ENCODE measurements around the gene C1orf174. TPM values are rescaled to one million over a fixed set of nuclear protein-coding genes. Genes with fewer than 3 reads are reported as not detected.

The C1orf174 gene
- total and polyA plus RNA-seq, 4 donors, result 10.8 to 19.3 (median 17.6) TPM

DNA sequence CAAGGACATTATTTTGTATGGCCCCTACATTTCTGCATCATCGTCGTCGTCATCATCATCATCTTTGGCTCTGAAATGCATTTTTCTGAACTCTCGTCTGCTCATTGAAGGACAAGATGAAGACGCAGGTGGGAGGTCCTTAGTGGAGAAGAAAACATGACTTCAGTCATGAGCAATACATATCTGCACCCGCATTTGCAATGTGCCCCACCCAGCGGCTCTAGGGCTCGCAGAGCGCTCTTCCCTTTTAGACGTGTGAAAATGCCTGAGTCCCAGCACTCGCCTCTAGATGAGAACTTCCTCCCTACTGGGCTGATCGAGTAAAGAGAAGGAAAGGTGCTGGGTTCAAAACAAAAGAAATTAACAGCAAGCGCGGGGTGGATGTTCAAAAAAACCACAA lies 10.1 kb downstream of the C1orf174 start:
- ATAC-seq (ENCODE audit: insufficient read depth, low FRiP score) (no peak), DNase-seq (no peak)
- Histone ChIP-seq H3K27me3 (ENCODE audit: control insufficient read depth in 3 of 3, insufficient read depth in 3 of 3, low read length in 2 of 3) (no peaks in the 10 kb centered on the region), H3K9ac (ENCODE audit: insufficient read depth in 1 of 2, low read length in 2 of 2) (no peak overlapping the region), H3K9me3 (ENCODE audit: control insufficient read depth in 4 of 4, insufficient read depth in 3 of 4, low read length in 3 of 4) (no peaks in the 10 kb centered on the region), H3K4me3 (no peak overlapping the region), H3K4me1 (ENCODE audit: control insufficient read depth in 5 of 5, insufficient read depth in 5 of 5, low read length in 5 of 5) (peaks cover 0 to 3% (median 0%) of the 10 kb centered on the region in 5 donors), H3K36me3 (ENCODE audit: control insufficient read depth in 4 of 4, insufficient read depth in 4 of 4, low read length in 4 of 4) (peaks cover 12 to 39% (median 26%) of the 10 kb centered on the region in 4 donors), H3K27ac (ENCODE audit: low read depth in 1 of 2, low read length in 1 of 2) (no peak overlapping the region)
- TF ChIP-seq, protein P1, sequence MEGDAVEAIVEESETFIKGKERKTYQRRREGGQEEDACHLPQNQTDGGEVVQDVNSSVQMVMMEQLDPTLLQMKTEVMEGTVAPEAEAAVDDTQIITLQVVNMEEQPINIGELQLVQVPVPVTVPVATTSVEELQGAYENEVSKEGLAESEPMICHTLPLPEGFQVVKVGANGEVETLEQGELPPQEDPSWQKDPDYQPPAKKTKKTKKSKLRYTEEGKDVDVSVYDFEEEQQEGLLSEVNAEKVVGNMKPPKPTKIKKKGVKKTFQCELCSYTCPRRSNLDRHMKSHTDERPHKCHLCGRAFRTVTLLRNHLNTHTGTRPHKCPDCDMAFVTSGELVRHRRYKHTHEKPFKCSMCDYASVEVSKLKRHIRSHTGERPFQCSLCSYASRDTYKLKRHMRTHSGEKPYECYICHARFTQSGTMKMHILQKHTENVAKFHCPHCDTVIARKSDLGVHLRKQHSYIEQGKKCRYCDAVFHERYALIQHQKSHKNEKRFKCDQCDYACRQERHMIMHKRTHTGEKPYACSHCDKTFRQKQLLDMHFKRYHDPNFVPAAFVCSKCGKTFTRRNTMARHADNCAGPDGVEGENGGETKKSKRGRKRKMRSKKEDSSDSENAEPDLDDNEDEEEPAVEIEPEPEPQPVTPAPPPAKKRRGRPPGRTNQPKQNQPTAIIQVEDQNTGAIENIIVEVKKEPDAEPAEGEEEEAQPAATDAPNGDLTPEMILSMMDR (IDR thresholded peaks at IDR 0.05; ENCODE audit: control extremely low read depth, extremely low read depth), result no peak
- 79 to 86% methylated on average over 14 of the region's 14 CpGs for WGBS, 2 donors

DNA sequence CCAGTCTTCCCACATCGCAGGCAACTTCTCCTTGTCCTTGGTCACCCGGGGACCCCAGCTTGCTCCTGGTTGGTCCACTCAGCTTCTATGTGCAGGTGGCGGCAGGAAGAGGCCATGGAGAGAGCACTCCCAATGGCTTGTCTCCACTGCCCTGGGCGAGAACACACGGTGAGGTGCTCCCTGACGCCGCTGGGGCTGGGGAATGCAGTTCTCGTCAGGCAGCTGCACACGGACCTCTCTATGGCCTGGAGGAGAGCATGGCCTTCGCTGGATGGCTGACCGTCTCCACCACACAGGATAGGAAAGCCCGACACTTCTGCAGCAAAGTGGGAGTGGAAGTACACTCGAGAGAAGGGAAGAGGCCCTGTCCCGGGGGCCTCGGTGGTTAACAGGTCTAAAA lies 11.8 kb downstream of the C1orf174 start:
- Histone ChIP-seq H3K9me3 (ENCODE audit: control insufficient read depth in 4 of 4, insufficient read depth in 3 of 4, low read length in 3 of 4) (no peaks in the 10 kb centered on the region), H3K9ac (ENCODE audit: insufficient read depth in 1 of 2, low read length in 2 of 2) (no peak overlapping the region), H3K4me3 (no peak overlapping the region), H3K36me3 (ENCODE audit: control insufficient read depth in 4 of 4, insufficient read depth in 4 of 4, low read length in 4 of 4) (peaks cover 12 to 44% (median 31%) of the 10 kb centered on the region in 4 donors), H3K27ac (ENCODE audit: low read depth in 1 of 2, low read length in 1 of 2) (no peak overlapping the region), H3K4me1 (ENCODE audit: control insufficient read depth in 5 of 5, insufficient read depth in 5 of 5, low read length in 5 of 5) (peaks cover 0 to 3% (median 0%) of the 10 kb centered on the region in 5 donors), H3K27me3 (ENCODE audit: control insufficient read depth in 3 of 3, insufficient read depth in 3 of 3, low read length in 2 of 3) (no peaks in the 10 kb centered on the region)
- ATAC-seq (ENCODE audit: insufficient read depth, low FRiP score) (no peak), DNase-seq (no peak)
- 92% methylated on average over 15 of the region's 15 CpGs for WGBS, 2 donors
- TF ChIP-seq, protein P1 (IDR thresholded peaks at IDR 0.05; ENCODE audit: control extremely low read depth, extremely low read depth), result no peak

DNA sequence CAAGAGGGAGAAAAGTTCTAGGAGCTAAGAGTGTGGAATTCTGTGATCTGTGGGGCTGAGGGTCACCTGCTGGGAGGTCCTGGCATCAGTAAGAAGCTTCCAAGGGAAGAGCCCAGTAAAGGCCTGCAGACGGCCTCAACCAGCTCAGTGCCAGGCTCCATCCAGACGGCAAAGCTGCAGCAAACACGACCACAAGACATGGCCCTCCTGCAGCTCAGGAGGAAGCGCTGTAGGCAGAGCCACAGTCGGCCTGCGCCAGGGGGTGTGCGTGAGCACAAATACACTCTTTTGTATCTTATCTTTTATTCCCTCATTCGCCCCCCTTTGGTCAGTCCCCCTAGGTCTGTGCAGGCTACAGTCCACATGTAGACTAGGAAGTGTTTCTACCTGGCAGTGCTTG lies 13.4 kb downstream of the C1orf174 start:
- H3K9me3 ChIP-seq (ENCODE audit: control insufficient read depth in 4 of 4, insufficient read depth in 3 of 4, low read length in 3 of 4), result no peaks in the 10 kb centered on the region
- ATAC-seq (ENCODE audit: insufficient read depth, low FRiP score), result no peak
- H3K4me3 ChIP-seq, result no peak overlapping the region
- H3K27ac ChIP-seq (ENCODE audit: low read depth in 1 of 2, low read length in 1 of 2), result no peak overlapping the region
- H3K4me1 ChIP-seq (ENCODE audit: control insufficient read depth in 5 of 5, insufficient read depth in 5 of 5, low read length in 5 of 5), result peaks cover 0 to 3% (median 0%) of the 10 kb centered on the region in 5 donors
- H3K9ac ChIP-seq (ENCODE audit: insufficient read depth in 1 of 2, low read length in 2 of 2), result no peak overlapping the region
- no peak for DNase-seq
- peaks cover 12 to 46% (median 31%) of the 10 kb centered on the region in 4 donors for H3K36me3 ChIP-seq (ENCODE audit: control insufficient read depth in 4 of 4, insufficient read depth in 4 of 4, low read length in 4 of 4)
- WGBS, 2 donors, result 89 to 91% methylated on average over 8 of the region's 8 CpGs
- TF ChIP-seq, protein P1 (IDR thresholded peaks at IDR 0.05; ENCODE audit: control extremely low read depth, extremely low read depth), result no peak
- no peaks in the 10 kb centered on the region for H3K27me3 ChIP-seq (ENCODE audit: control insufficient read depth in 3 of 3, insufficient read depth in 3 of 3, low read length in 2 of 3)

DNA sequence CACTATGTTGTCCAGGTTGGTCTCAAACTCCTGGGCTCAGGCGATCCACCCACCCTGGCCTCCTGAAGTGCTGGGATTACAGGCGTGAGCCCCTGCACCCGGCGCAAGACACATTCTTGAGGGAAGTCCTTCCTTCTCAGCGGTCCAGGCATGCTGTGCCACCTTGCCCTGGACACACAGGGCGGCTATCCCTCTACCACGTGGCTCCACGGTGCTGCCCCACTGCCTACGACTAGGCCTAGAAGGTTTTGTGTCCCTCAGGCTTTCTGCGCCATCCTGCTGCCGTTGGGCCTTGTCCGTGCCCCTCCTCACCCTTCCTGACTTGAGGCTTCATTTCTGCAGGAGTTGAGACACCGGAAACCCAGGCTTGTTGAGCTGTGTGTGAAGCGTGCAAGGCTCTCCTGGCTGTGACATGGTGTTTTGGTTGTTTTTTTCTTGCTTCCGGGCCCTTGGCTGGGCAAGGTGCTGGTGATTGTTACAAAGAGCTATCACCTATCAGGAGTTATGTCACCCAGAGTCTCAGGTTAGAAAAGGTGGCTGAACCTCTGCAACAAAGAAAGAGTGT lies 13.9 kb downstream of the C1orf174 start:
- Histone ChIP-seq H3K9me3 (ENCODE audit: control insufficient read depth in 4 of 4, insufficient read depth in 3 of 4, low read length in 3 of 4) (no peaks in the 10 kb centered on the region), H3K36me3 (ENCODE audit: control insufficient read depth in 4 of 4, insufficient read depth in 4 of 4, low read length in 4 of 4) (peaks cover 12 to 43% (median 27%) of the 10 kb centered on the region in 4 donors), H3K4me1 (ENCODE audit: control insufficient read depth in 5 of 5, insufficient read depth in 5 of 5, low read length in 5 of 5) (peaks cover 0 to 3% (median 0%) of the 10 kb centered on the region in 5 donors), H3K27me3 (ENCODE audit: control insufficient read depth in 3 of 3, insufficient read depth in 3 of 3, low read length in 2 of 3) (no peaks in the 10 kb centered on the region), H3K9ac (ENCODE audit: insufficient read depth in 1 of 2, low read length in 2 of 2) (no peak overlapping the region), H3K4me3 (no peak overlapping the region), H3K27ac (ENCODE audit: low read depth in 1 of 2, low read length in 1 of 2) (no peak overlapping the region)
- ATAC-seq (ENCODE audit: insufficient read depth, low FRiP score) (no peak), DNase-seq (no peak)
- TF ChIP-seq, protein P1 (IDR thresholded peaks at IDR 0.05; ENCODE audit: control extremely low read depth, extremely low read depth), result no peak
- WGBS, 2 donors, result 92% methylated on average over 15 of the region's 15 CpGs
